ENCODE measurements around the gene VCP. TPM values are rescaled to one million over a fixed set of nuclear protein-coding genes. Genes with fewer than 3 reads are reported as not detected.

VCP gene
- total and polyA plus RNA-seq, 2 experiments from 2014 or later, result 130 to 408 TPM

GRCh38 chr9:35014517-35014916 lies 57.9 kb downstream of the VCP start (continued):
- TF ChIP-seq REST (IDR thresholded peaks at IDR 0.05; ENCODE audit: unreplicated experiment), result no peak

GRCh38 chr9:35010351-35010958 lies 62.0 kb downstream of the VCP start:
- ATAC-seq (no peak), DNase-seq (ENCODE audit: low spot score) (no peak)
- no peak overlapping the region for H3K27ac Mint-ChIP-seq
- peaks cover 6% of the 10 kb centered on the region; the same call in 1 of the 2 replicates for H3K36me3 ChIP-seq (ENCODE audit: insufficient read depth)
- H3K4me3 ChIP-seq, result no peak overlapping the region
- H2AFZ ChIP-seq, result no peak overlapping the region
- TF ChIP-seq CTCF (conservative IDR thresholded peaks at IDR 0.05; ENCODE audit: low read depth in 2 of 2) (no peak), REST (IDR thresholded peaks at IDR 0.05; ENCODE audit: unreplicated experiment) (no peak), ZNF114 (CRISPR knock-in tag; IDR thresholded peaks at IDR 0.05) (no peak), POLR2AphosphoS5 (IDR thresholded peaks at IDR 0.05; ENCODE audit: low read depth) (no peak), ETS1 (IDR thresholded peaks at IDR 0.05) (no peak), STAT1 (IDR thresholded peaks at IDR 0.05; ENCODE audit: unreplicated experiment) (no peak), JUNB (IDR thresholded peaks at IDR 0.05; ENCODE audit: unreplicated experiment) (no peak), CREB1 (CRISPR knock-in tag; IDR thresholded peaks at IDR 0.05; ENCODE audit: low read depth) (no peak), EZH2 (IDR thresholded peaks at IDR 0.05; ENCODE audit: low read depth, unreplicated experiment) (no peak), ZNF331 (CRISPR knock-in tag; IDR thresholded peaks at IDR 0.05; ENCODE audit: low read depth) (no peak)
- H3K27me3 ChIP-seq (ENCODE audit: insufficient read depth), result no peaks in the 10 kb centered on the region
- H3K27me3 Mint-ChIP-seq (ENCODE audit: insufficient read depth, low read depth, poor library complexity), result peaks cover 7% of the 10 kb centered on the region
- peaks cover 51% of the 10 kb centered on the region for H3K9me3 Mint-ChIP-seq
- no peak overlapping the region for H3K4me2 ChIP-seq
- H3K4me1 ChIP-seq (ENCODE audit: insufficient read depth), result no peaks in the 10 kb centered on the region
- H3K9me2 ChIP-seq (ENCODE audit: insufficient read depth), result no peaks in the 10 kb centered on the region; the same call in 1 of the 2 replicates
- peaks cover 63% of the 10 kb centered on the region for H3K36me3 Mint-ChIP-seq (ENCODE audit: low read depth)
- H3K4me3 Mint-ChIP-seq, result no peak overlapping the region
- no peaks in the 10 kb centered on the region for H3K79me2 ChIP-seq (replicated peaks; ENCODE audit: insufficient read depth)
- no peak overlapping the region for H3K27ac ChIP-seq (ENCODE audit: low read depth)
- H4K20me1 ChIP-seq (replicated peaks; ENCODE audit: insufficient read depth), result no peaks in the 10 kb centered on the region
- H3F3A ChIP-seq (replicated peaks; ENCODE audit: low read depth), result no peaks in the 10 kb centered on the region
- H3K4me1 Mint-ChIP-seq, result peaks cover 5% of the 10 kb centered on the region; the same call in 2 of the 3 replicates
